ENCODE results near the gene CYB561D2. TPM values are rescaled to one million over a fixed set of nuclear protein-coding genes. Genes with fewer than 3 reads are reported as not detected.

CYB561D2 gene
- total and polyA plus RNA-seq, 9 of the 15 experiments (the other 6 are each of a cell fraction or from before 2014, with no cell fraction given), result 4.2 to 16.6 (median 9.4) TPM

DNA sequence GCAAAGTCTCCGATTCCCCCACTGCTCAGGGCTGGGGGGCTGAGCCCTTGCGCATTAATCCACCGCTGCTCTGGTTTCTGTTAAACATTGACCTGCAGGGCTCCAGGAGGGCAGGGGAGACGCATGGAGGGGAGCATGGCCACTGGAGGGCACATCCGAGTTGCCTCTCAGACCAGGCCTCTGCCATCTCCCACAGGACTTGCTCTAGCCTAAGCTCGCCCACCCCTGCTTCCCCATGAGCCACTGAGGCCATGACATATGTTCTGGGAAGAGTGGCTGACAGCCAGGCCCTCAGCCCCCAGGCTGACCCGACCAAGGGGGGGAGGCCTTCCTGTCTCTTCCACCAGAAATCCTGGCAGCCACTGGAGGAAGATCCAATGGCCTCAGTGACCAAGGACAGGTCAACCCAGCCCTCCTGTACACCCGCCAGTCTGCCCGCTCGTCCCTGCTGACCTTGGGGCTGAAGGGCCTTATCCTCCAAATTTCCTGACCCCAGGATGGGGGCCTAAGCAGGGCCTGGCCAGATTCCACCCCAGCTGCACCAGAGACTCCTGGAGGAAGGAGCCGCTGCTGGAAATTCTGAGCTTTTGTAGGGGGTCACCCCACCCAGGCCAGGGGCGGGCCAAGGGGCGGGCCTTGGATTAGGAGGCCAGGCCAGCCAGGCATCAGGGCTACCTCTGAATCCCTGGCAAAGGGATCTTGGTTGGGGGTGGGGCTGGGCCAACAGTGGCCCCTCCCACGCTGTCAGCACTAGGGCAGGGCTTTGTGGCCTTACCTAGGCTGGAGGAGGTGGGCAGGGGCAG is 47.4 kb upstream of the CYB561D2 start, which contains the start of gene HYAL1:
Gene HYAL1 (minus strand): TSS at position 562 of the 803 bp plus-strand sequence. CDS start 618 bp downstream, outside the sequence.
- H3K79me2 ChIP-seq (ENCODE audit: control insufficient read depth, insufficient read depth, low read length), result peaks cover 38% of the 10 kb centered on the region
- peaks cover 8% of the 10 kb centered on the region; the same call in 2 of the 3 replicates for H3K36me3 ChIP-seq (ENCODE audit: control insufficient read depth, insufficient read depth, low read length)
- H3K27ac ChIP-seq (ENCODE audit: extremely low read depth, low read depth, low read length), result peak within 1 kb of the TSS; percentile 83
- H2AFZ ChIP-seq (ENCODE audit: low read depth, low read length), result peak within 1 kb of the TSS; percentile 80
- peak within 1 kb of the TSS; percentile 68 to 93 for H3K9ac ChIP-seq (ENCODE audit: insufficient read depth in 1 of 2, low read depth in 2 of 2, low read length in 2 of 2)
- H3K4me1 ChIP-seq (replicated peaks in 1 of 2; ENCODE audit: control insufficient read depth in 2 of 2, insufficient read depth in 2 of 2, low read length in 2 of 2), result peaks cover 21 to 47% of the 10 kb centered on the region in 2 experiments; a peak in 4 of 5 replicates
- ChIA-PET POLR2A (interaction anchor here (0.5 to 1.5 kb wide), 12 partner anchors 12 to 70 kb away, joined by 3 to 5 read pairs (median 4); partner anchors contain the start of gene TUSC2), CTCF (ENCODE audit: low intra/inter-chr PET ratio) (no interaction called here)
- DNase-seq (ENCODE audit: extremely low read depth in 1 of 4, low spot score in 3 of 4) (peak; percentile 76 to 83 (median 82)), FAIRE-seq (peak; percentile 77), ATAC-seq (peak; percentile 57)
- in situ Hi-C loops (cut with MboI), result no loop called here
- peak within 1 kb of the TSS; percentile 80 for H3K4me2 ChIP-seq (ENCODE audit: insufficient read depth, low read length)
- no peaks in the 10 kb centered on the region for H3K9me3 ChIP-seq (replicated peaks; ENCODE audit: control insufficient read depth, insufficient read depth, low read depth, low read length)
- peak within 1 kb of the TSS; percentile 45 for H3K4me3 ChIP-seq
- intact Hi-C loops (cut with micrococcal nuclease), result no loop called here
- no peaks in the 10 kb centered on the region for H3K9me1 ChIP-seq (ENCODE audit: control insufficient read depth, insufficient read depth, low read length)
- no peaks in the 10 kb centered on the region for H4K20me1 ChIP-seq (replicated peaks; ENCODE audit: control insufficient read depth, insufficient read depth, low read length)
- TSS peak; percentile 78 for BruUV-seq (replicated peaks)
- 30% methylated on average over 11 of the region's 14 CpGs for WGBS (ENCODE audit: insufficient coverage, low coverage, missing lambda C conversion rate)
- H3K27me3 ChIP-seq (ENCODE audit: control insufficient read depth in 2 of 2, insufficient read depth in 2 of 2, low read length in 2 of 2), result no peaks in the 10 kb centered on the region
- TF ChIP-seq POLR2A (conservative IDR thresholded peaks at IDR 0.05), result peak; percentile 76
- 0 out of 2 replicates have a peak, but pooled peaks have one; percentile 7 for TF ChIP-seq NFIC (IDR thresholded peaks at IDR 0.05)
- no peak for TF ChIP-seq ZNF282 (CRISPR knock-in tag; IDR thresholded peaks at IDR 0.05)
- TF ChIP-seq NFATC3 (IDR thresholded peaks at IDR 0.05), result no peak
- no peak for TF ChIP-seq KHSRP (IDR thresholded peaks at IDR 0.05)
- no peak for TF ChIP-seq TAF15 (IDR thresholded peaks at IDR 0.05; ENCODE audit: low read depth, low read length)
- TF ChIP-seq ELF4 (CRISPR knock-in tag; IDR thresholded peaks at IDR 0.05), result no peak
- TF ChIP-seq SMC3 (conservative IDR thresholded peaks at IDR 0.05; ENCODE audit: insufficient read depth, low read depth, low read length), result no peak
- TF ChIP-seq EP400 (IDR thresholded peaks at IDR 0.05), result peak; percentile 34; the same call in 1 of the 2 replicates
- no peak for TF ChIP-seq POLR2AphosphoS5 (IDR thresholded peaks at IDR 0.05; ENCODE audit: control insufficient read depth, insufficient read depth, low read depth, low read length)
- TF ChIP-seq TEAD4 (IDR thresholded peaks at IDR 0.05; ENCODE audit: low read length), result no peak
- TF ChIP-seq TEAD4 (CRISPR knock-in tag; IDR thresholded peaks at IDR 0.05; ENCODE audit: borderline replicate concordance), result no peak
- TF ChIP-seq CBFA2T2 (conservative IDR thresholded peaks at IDR 0.05), result no peak
- TF ChIP-seq, protein P1, sequence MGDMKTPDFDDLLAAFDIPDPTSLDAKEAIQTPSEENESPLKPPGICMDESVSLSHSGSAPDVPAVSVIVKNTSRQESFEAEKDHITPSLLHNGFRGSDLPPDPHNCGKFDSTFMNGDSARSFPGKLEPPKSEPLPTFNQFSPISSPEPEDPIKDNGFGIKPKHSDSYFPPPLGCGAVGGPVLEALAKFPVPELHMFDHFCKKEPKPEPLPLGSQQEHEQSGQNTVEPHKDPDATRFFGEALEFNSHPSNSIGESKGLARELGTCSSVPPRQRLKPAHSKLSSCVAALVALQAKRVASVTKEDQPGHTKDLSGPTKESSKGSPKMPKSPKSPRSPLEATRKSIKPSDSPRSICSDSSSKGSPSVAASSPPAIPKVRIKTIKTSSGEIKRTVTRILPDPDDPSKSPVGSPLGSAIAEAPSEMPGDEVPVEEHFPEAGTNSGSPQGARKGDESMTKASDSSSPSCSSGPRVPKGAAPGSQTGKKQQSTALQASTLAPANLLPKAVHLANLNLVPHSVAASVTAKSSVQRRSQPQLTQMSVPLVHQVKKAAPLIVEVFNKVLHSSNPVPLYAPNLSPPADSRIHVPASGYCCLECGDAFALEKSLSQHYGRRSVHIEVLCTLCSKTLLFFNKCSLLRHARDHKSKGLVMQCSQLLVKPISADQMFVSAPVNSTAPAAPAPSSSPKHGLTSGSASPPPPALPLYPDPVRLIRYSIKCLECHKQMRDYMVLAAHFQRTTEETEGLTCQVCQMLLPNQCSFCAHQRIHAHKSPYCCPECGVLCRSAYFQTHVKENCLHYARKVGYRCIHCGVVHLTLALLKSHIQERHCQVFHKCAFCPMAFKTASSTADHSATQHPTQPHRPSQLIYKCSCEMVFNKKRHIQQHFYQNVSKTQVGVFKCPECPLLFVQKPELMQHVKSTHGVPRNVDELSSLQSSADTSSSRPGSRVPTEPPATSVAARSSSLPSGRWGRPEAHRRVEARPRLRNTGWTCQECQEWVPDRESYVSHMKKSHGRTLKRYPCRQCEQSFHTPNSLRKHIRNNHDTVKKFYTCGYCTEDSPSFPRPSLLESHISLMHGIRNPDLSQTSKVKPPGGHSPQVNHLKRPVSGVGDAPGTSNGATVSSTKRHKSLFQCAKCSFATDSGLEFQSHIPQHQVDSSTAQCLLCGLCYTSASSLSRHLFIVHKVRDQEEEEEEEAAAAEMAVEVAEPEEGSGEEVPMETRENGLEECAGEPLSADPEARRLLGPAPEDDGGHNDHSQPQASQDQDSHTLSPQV (IDR thresholded peaks at IDR 0.05), result peak; percentile 48
- peak; percentile 63; the same call in 1 of the 2 replicates for TF ChIP-seq GTF2F1 (IDR thresholded peaks at IDR 0.05; ENCODE audit: low read depth, low read length)
- TF ChIP-seq MCM7 (IDR thresholded peaks at IDR 0.05), result no peak
- TF ChIP-seq, protein P2, sequence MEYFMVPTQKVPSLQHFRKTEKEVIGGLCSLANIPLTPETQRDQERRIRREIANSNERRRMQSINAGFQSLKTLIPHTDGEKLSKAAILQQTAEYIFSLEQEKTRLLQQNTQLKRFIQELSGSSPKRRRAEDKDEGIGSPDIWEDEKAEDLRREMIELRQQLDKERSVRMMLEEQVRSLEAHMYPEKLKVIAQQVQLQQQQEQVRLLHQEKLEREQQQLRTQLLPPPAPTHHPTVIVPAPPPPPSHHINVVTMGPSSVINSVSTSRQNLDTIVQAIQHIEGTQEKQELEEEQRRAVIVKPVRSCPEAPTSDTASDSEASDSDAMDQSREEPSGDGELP (CRISPR knock-in tag; IDR thresholded peaks at IDR 0.05; ENCODE audit: borderline replicate concordance), result peak; percentile 33; the same call in 1 of the 2 replicates
